Right lobe of liver (tissue), 6 donors: Measurements from ENCODE around the gene PPP1R3A. TPM values are rescaled to one million over a fixed set of nuclear protein-coding genes. Genes with fewer than 3 reads are reported as not detected.

ENCODE experiments used
- ATAC-seq, 4 donors: fragments of 200-7000 bp; cut with Tn5 transposase; one replicate each; pipeline ENCODE4 v1.9.1; 2020; ENCODE audit warnings: mild to moderate bottlenecking in 4 of 4, moderate library complexity in 4 of 4
- DNase-seq, 3 donors: peaks; one replicate each; pipeline ENCODE4 v3.0.0-alpha.2; 2020
- H3K27ac ChIP-seq, 3 donors: fragments of 200-600 bp; one replicate each; pipeline ENCODE4 v1.8.0; 2022
- H3K27me3 ChIP-seq, 2 donors: fragments of 200-600 bp; one replicate each; pipeline ENCODE4 v1.8.0; 2022
- H3K36me3 ChIP-seq, 4 donors: fragments of 200-600 bp; sonication (generic) in 1 of 4; one replicate each; pipeline versions ENCODE4 v1.5.1 to v1.8.0; 2017 to 2022; ENCODE audit warnings: control low read depth in 1 of 4
- H3K4me1 ChIP-seq, 4 donors: fragments of 200-600 bp; sonication (generic) in 1 of 4; one replicate each; pipeline versions ENCODE4 v1.5.1 to v1.8.0; 2017 to 2022; ENCODE audit warnings: control low read depth in 1 of 4
- H3K4me3 ChIP-seq, 3 donors: fragments of 200-600 bp; one replicate each; pipeline ENCODE4 v1.8.0; 2022
- H3K9me3 ChIP-seq, 4 donors: fragments of 200-600 bp; sonication (generic) in 1 of 4; one replicate each; pipeline versions ENCODE4 v1.5.1 to v1.8.0; 2017 to 2022; ENCODE audit warnings: control low read depth in 1 of 4
- POLR2A ChIP-seq: fragments of 450-650 bp; IDR thresholded peaks from one replicate; pipeline ENCODE4 v1.6.1; 2017; ENCODE audit warnings: antibody characterized with exemption, mild to moderate bottlenecking
- WGBS: methylation state at CpG from one replicate; pipeline ENCODE4 v1.1.6; 2018; ENCODE audit warnings: low coverage, low lambda C conversion rate; ENCODE audit not compliant: insufficient coverage; ENCODE audit errors: missing lambda C conversion rate; 5-methylcytosine and 5-hydroxymethylcytosine counted together
- intact Hi-C, 2 donors: fragments of 100-400 bp; cut with DNase I; formaldehyde crosslinking; loops; one replicate each; pipeline versions ENCODE4 v1.11.2 to v1.14.1; 2022
- long read RNA-seq: library from polyadenylated mRNA; unstranded; transcript quantifications from one replicate; pipeline ENCODE4 v2.0.0, GENCODE V29; 2019
- total RNA-seq, 6 experiments: library from RNA; depleted of rRNA in 2 of 6; stranded (reverse); fragments of >200 nt in 2 of 6; fragmentation: NEBNext Ultra II Directional in 3 of 6; extraction: Animal tissue kit (Norgen Biotek cat#: 25700) in 3 of 6; gene quantifications; one replicate each; pipeline versions ENCODE4 v1.1.0 to v1.2.4, GENCODE V29; 2016 to 2023
- TF ChIP-seq, protein P1 (sequence below), 4 donors: fragments of 200-600 bp in 3 of 4; fragments of 450-650 bp in 1 of 4; IDR thresholded peaks; one replicate each; pipeline versions ENCODE4 v1.5.1 to v1.8.0; 2016 to 2022; ENCODE audit warnings: antibody characterized with exemption in 4 of 4, mild to moderate bottlenecking in 2 of 4
- donor health status: DM: no; HTN: yes; CAD: no.
- donor health status: DM: no; HTN: no; CAD: no.
- donor health status: DM: no; HTN: no; CAD: no.
- donor health status: DM: no; HTN: yes; CAD: no.
- donor health status: DM: no; HTN: yes; CAD: no.

Gene PPP1R3A
- under 1 TPM in 1 of 6 experiments, not detected in 5; 0.06 TPM for total RNA-seq
- long read RNA-seq = 0 reads

GRCh38 chr7:113918946-113919345 is at the start of gene PPP1R3A:
Gene PPP1R3A, minus strand, starts transcription at chr7:113919009. Its CDS starts 13 bp downstream, at chr7:113918996.
- Histone ChIP-seq H3K36me3 (no peaks in the 10 kb centered on the region), H3K9me3 (no peaks in the 10 kb centered on the region), H3K4me1 (no peaks in the 10 kb centered on the region), H3K27ac (no peak within 1 kb of the TSS), H3K27me3 (no peaks in the 10 kb centered on the region), H3K4me3 (no peak within 1 kb of the TSS)
- no peak for ATAC-seq
- DNase-seq = no peak
- intact Hi-C loops = no loop called here
- TF ChIP-seq, protein P1, sequence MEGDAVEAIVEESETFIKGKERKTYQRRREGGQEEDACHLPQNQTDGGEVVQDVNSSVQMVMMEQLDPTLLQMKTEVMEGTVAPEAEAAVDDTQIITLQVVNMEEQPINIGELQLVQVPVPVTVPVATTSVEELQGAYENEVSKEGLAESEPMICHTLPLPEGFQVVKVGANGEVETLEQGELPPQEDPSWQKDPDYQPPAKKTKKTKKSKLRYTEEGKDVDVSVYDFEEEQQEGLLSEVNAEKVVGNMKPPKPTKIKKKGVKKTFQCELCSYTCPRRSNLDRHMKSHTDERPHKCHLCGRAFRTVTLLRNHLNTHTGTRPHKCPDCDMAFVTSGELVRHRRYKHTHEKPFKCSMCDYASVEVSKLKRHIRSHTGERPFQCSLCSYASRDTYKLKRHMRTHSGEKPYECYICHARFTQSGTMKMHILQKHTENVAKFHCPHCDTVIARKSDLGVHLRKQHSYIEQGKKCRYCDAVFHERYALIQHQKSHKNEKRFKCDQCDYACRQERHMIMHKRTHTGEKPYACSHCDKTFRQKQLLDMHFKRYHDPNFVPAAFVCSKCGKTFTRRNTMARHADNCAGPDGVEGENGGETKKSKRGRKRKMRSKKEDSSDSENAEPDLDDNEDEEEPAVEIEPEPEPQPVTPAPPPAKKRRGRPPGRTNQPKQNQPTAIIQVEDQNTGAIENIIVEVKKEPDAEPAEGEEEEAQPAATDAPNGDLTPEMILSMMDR (IDR thresholded peaks at IDR 0.05) = no peak
- TF ChIP-seq POLR2A = no peak
- WGBS = 31% methylated on average over 2 of the region's 2 CpGs

GRCh38 chr7:113963356-113963755 is 44.5 kb upstream of the PPP1R3A start:
- H3K36me3 ChIP-seq = no peaks in the 10 kb centered on the region
- no peaks in the 10 kb centered on the region for H3K9me3 ChIP-seq
- H3K4me3 ChIP-seq = no peak overlapping the region
- ATAC-seq (no peak), DNase-seq (no peak)
- WGBS = 23% methylated on average over 2 of the region's 2 CpGs
- TF ChIP-seq, protein P1 (IDR thresholded peaks at IDR 0.05) = no peak
- TF ChIP-seq POLR2A = no peak
- H3K27ac ChIP-seq = no peak overlapping the region
- H3K4me1 ChIP-seq = no peaks in the 10 kb centered on the region
- H3K27me3 ChIP-seq = no peaks in the 10 kb centered on the region
- intact Hi-C loops = no loop called here

DNA sequence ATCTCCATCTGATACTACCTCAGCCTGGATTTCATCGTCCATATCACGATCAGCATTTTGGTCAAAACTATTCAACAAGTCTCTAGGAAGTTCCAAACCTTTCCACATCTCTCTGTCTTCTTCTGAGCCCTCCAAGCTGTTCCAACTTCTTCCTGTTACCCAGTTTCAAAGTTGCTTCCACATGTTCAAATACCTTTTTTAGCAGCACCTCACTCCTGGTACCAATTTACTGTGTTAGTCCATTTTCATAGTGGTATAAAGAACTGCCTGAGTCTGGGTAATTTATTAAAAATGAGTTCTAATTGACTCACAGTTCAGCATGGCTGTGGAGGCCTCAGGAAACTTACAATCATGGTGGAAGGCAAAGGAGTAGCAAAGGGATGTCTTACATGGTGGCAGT is 41.1 kb upstream of the PPP1R3A start:
- ATAC-seq = no peak
- WGBS = 60% methylated on average over 2 of the region's 2 CpGs
- Histone ChIP-seq H3K27ac (no peak overlapping the region), H3K36me3 (no peaks in the 10 kb centered on the region), H3K4me3 (no peak overlapping the region), H3K9me3 (no peaks in the 10 kb centered on the region), H3K4me1 (no peaks in the 10 kb centered on the region), H3K27me3 (no peaks in the 10 kb centered on the region)
- intact Hi-C loops = no loop called here
- TF ChIP-seq, protein P1 (IDR thresholded peaks at IDR 0.05) = no peak
- TF ChIP-seq POLR2A = no peak
- DNase-seq = no peak

DNA sequence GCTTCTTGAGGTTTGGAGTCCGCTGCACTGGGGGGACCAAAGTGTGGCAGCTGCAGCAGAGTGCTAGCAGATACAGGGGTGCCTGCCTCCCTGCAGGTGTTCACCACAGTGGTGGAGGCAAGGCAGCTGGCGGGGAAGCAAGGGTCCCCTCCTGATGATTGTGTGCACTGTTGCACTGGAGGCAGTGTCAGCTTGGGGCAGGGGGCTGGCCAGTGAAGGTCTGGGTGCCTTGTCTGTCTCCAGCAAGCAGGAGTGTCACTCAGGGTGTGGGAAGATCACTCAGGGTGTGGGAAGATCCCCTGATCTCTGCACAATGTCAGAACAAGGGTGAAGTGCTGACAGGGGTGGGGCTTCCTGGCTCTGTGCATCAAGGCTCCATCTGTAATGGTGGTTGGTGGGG is 36.3 kb upstream of the PPP1R3A start:
- no peaks in the 10 kb centered on the region for H3K36me3 ChIP-seq
- no peaks in the 10 kb centered on the region for H3K27me3 ChIP-seq
- no peak overlapping the region for H3K4me3 ChIP-seq
- H3K9me3 ChIP-seq = no peaks in the 10 kb centered on the region
- WGBS = no CpG with 5 or more reads among the region's 2 CpGs
- no peak for ATAC-seq
- intact Hi-C loops = no loop called here
- no peak for DNase-seq
- H3K4me1 ChIP-seq = no peaks in the 10 kb centered on the region
- no peak for TF ChIP-seq POLR2A
- TF ChIP-seq, protein P1 (IDR thresholded peaks at IDR 0.05) = no peak
- H3K27ac ChIP-seq = no peak overlapping the region

- Histone ChIP-seq H3K27me3 (no peaks in the 10 kb centered on the region), H3K4me1 (no peaks in the 10 kb centered on the region), H3K36me3 (no peaks in the 10 kb centered on the region), H3K4me3 (no peak overlapping the region), H3K27ac (no peak overlapping the region), H3K9me3 (no peaks in the 10 kb centered on the region)
- DNase-seq = no peak
- no peak for ATAC-seq
- TF ChIP-seq, protein P1 (IDR thresholded peaks at IDR 0.05) = no peak
- TF ChIP-seq POLR2A = no peak
- intact Hi-C loops = no loop called here
- 65% methylated on average over 2 of the region's 2 CpGs for WGBS
These were observed 34.7 kb upstream of the PPP1R3A start for GRCh38 chr7:113953553-113953952.
